ENCODE results near the gene ARHGEF10L. TPM values are rescaled to one million over a fixed set of nuclear protein-coding genes. Genes with fewer than 3 reads are reported as not detected.

The ARHGEF10L gene
- total RNA-seq, 2 experiments from 2014 or later = not detected

DNA sequence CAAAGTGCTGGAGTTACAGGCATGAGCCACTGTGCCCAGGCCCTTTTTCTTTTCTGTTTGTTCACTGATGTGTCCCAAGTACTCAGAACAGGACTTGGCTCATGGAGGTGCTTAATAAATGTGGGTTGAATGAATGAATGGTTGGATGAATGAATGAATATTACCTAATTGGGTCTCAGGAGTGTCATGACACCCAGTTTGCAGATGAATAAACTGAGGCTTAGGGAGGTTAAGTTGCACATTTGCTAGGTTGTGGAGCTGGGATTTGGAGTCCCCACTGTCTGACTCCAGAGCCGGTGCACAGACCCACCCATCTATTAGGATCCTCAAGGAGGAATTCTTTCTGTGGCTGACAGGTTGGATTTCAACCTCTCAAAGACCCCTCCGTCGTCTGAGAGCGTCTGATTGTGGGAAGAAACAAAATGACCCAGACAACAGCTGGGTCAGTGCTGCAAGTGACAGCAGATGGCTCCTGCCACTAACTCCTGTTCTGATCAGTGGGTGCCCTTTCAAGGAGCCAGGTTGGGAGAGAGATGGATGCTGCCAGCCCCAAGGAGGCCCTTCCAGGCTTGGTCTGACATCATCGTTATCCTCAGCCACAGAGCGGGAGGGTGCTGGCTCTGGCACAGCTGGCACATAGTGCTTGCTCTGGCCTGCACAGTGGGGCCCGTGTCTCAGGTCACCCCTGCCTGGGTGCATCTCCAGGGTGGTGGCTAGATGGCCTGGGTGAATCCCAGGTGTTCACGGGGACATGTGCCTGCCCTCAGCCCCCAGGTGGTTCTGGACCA lies 24.2 kb downstream of the ARHGEF10L start:
- Mint-ChIP-seq H3K4me1 (no peaks in the 10 kb centered on the region), H3K4me3 (no peak overlapping the region), H3K36me3 (ENCODE audit: low read depth) (no peaks in the 10 kb centered on the region), H3K27ac (no peak overlapping the region), H3K9me3 (no peaks in the 10 kb centered on the region), H3K27me3 (peaks cover 1% of the 10 kb centered on the region)
- no peak for DNase-seq
- ChIA-PET POLR2A (no interaction called here), CTCF (no interaction called here)

DNA sequence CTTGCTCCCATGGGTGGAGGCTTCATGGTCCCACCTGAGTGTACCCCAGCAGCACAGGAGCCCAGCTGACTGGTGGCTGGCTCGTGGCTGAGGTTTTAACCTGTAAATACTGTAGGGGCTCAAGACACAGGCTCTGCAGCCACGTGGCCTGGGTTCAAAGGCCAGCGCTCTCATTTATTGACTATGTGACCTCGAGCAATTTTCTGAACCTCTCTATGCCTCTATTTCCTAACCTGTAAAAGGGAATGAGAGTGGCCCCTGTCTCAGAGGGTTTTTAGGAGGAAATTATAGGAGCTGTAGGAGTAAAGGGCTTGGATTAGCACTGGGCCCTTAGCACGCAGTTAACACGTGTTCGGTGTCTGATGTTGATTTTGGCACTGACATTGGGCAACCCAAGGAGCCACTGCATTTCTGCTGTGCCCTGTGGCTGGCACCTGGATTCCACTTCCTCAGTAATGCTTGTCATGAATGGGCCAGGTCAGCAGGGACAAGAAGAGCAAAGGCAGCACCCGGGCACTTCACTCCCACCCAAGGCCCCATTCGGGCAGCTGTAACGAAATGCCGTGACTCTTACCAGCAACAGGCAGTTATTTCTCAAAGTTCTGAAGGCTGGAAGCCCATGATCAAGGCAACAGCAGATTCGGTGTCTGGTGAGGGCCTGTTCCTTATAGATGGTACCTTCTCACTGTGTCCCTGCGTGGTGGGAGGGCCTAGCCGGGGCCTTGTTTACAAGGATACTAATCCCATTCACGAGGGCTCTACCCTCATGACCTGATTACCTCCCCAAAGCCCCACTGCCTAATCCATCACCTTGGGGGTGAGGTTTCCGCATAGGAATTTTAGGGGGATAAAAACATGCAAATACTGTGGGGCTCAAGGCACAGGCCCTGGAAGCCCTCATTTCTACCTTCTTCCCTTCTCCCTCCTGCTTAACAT lies 25.2 kb downstream of the ARHGEF10L start:
- H3K4me3 Mint-ChIP-seq = no peak overlapping the region
- no peaks in the 10 kb centered on the region for H3K4me1 Mint-ChIP-seq
- no peaks in the 10 kb centered on the region for H3K9me3 Mint-ChIP-seq
- POLR2A ChIA-PET = no interaction called here
- CTCF ChIA-PET = no interaction called here
- peaks cover 1% of the 10 kb centered on the region for H3K27me3 Mint-ChIP-seq
- no peak overlapping the region for H3K27ac Mint-ChIP-seq
- no peak for DNase-seq
- no peaks in the 10 kb centered on the region for H3K36me3 Mint-ChIP-seq (ENCODE audit: low read depth)

DNA sequence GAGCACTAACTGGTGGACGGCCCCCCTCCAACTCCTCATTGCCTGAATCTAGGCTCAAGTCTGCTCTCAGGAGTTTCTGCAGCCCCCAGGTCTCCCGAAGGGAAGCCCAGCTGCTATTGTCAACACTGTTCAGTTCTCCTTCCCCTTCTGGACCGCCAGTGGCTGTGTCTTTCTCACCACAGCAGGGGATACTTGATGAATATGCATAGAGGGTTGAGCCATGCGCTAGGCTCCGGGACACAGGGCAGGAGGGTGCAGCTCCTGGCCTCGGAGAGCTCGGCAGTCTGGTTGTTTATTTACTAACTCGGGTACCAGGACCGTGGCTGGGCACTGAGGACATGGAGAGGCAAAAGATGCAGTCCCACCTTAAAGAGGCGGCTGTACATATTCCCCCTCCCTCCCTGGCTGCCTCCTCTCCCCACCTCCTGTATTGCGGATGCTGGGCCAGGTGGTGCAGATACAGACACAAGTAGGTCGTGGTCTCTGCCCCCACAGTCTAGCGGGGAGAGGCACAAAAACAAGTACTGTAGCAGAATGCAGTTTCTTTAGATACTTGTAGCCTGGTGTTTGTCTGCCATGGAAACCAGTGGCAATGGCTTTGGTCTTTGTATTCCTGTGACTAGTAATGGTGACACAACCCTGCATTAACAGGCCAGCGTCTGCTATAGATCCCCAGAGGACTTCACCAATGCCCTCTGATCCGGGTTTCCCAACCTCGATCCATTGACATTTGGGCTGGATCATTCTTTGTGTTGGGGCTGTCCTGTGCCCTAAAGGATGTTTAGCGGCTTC lies 26.2 kb downstream of the ARHGEF10L start:
- H3K4me3 Mint-ChIP-seq = no peak overlapping the region

DNA sequence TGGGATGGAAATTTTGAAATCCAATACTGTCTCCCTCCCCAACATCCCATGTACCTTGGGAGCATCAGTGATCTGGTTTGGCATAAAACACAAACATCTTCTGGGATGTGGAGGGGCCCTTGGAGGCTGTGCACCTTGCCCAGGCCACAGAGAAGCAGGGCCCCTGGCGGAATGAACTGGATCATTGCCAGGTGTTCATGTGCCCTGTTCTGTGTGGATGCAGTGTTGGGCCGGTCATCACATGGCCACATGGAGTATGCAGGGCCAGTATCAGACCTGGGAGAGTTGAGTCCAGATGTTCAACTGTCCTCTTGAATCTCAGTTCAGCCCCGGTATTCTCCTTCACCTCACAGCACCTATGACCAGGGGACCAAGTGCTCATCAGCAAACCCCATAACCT lies 26.9 kb downstream of the ARHGEF10L start:
- H3K4me1 Mint-ChIP-seq = no peaks in the 10 kb centered on the region
- POLR2A ChIA-PET = no interaction called here
- CTCF ChIA-PET = no interaction called here
- no peak for DNase-seq
- no peak overlapping the region for H3K27ac Mint-ChIP-seq
- H3K4me3 Mint-ChIP-seq = no peak overlapping the region
- H3K27me3 Mint-ChIP-seq = peaks cover 1% of the 10 kb centered on the region
- H3K9me3 Mint-ChIP-seq = no peaks in the 10 kb centered on the region
- H3K36me3 Mint-ChIP-seq (ENCODE audit: low read depth) = no peaks in the 10 kb centered on the region

More for the DNA sequence above, 26.2 kb downstream of the ARHGEF10L start:
- Mint-ChIP-seq H3K27ac (no peak overlapping the region), H3K36me3 (ENCODE audit: low read depth) (no peaks in the 10 kb centered on the region), H3K4me1 (no peaks in the 10 kb centered on the region), H3K27me3 (peaks cover 1% of the 10 kb centered on the region), H3K9me3 (no peaks in the 10 kb centered on the region)
- DNase-seq = no peak
- CTCF ChIA-PET = no interaction called here
- POLR2A ChIA-PET = no interaction called here

DNA sequence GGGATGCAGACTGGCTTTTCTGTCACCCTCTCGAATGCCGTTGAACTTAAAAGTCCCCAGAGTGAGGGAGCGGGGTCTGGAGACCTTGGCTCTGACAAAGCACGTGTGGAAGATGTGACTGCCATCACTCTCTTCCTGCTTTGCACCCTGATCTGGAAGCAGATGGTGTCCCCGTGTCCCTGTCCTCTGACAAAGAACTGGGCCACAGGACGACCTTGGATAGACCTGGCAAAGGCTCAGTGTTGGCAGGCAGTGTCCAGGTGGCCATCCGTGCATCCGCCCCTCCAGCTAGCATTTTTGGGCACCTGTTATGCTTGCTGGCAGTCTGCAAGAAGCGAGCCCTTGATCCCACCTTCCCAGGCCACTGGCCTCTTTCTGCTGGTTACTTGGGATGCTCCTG lies 27.4 kb downstream of the ARHGEF10L start:
- ChIA-PET CTCF (no interaction called here), POLR2A (no interaction called here)
- no peak for DNase-seq
- peaks cover 1% of the 10 kb centered on the region for H3K27me3 Mint-ChIP-seq
- no peak overlapping the region for H3K4me3 Mint-ChIP-seq
- no peaks in the 10 kb centered on the region for H3K4me1 Mint-ChIP-seq
- no peaks in the 10 kb centered on the region for H3K36me3 Mint-ChIP-seq (ENCODE audit: low read depth)
- no peaks in the 10 kb centered on the region for H3K9me3 Mint-ChIP-seq
- H3K27ac Mint-ChIP-seq = no peak overlapping the region

DNA sequence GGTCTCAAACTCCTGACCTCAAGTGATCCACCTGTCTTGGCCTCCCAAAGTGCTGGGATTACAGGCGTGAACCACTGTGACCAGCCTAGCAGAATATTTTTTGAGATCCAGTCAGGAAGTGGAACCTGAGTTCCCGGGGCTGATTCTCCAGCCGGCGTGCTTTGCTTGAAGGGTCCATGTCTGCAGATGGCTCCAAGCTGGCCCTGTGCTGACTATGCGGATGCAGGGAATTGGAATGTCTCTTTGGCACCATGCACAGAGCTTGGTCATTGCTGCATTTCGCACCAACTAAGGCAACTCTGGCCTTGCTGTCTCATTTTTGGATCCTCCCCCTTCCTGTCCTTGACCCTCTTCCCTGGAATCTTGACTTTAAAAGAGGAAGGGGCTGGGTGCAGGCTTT lies 28.1 kb downstream of the ARHGEF10L start:
- POLR2A ChIA-PET = no interaction called here
- CTCF ChIA-PET = no interaction called here
- H3K36me3 Mint-ChIP-seq (ENCODE audit: low read depth) = no peaks in the 10 kb centered on the region
- no peaks in the 10 kb centered on the region for H3K9me3 Mint-ChIP-seq
- no peaks in the 10 kb centered on the region for H3K4me1 Mint-ChIP-seq
- no peak overlapping the region for H3K27ac Mint-ChIP-seq
- no peak for DNase-seq
- peaks cover 1% of the 10 kb centered on the region for H3K27me3 Mint-ChIP-seq
- H3K4me3 Mint-ChIP-seq = no peak overlapping the region

DNA sequence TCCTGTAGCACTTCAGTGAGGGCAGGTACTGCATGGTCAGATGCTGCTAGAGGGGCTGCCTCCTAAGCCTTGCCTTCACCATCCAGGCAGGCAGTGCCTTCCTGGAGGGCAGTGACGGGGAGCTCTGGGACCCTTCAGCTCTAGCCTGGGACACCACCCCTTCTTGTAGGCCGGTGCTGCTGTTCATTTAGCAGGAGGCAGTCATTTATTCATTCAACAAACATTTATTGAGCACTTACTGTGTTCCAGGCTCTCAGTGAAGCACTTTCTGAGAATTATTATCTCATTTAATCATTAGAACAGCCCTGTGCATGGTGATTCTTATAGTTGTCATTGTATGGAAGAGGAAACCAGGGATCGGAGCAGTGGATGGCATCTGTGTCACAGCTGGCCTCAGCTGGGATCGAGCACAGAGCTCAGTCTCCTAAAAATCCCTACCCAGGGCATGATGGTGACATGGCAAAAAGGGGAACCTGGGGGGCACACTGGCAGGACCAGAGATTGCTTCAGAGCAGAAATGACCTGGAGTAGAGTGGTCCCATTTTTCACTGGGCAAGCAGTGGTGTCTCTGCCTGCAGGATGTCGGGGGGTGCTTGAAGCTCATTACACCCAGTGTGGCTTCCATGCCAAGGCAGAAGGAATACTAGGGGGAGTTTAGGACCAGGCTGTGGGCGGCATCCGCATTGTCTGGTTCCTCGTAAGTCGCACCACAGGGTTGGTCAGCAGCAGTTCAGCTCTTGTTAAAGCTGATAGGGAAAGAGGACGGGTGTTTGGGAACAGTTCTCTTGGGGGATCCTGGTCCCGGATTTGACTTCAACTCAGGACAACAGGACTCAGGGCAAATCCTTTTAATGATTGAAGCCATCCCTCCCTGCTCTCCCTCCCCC lies 28.8 kb downstream of the ARHGEF10L start:
- no peaks in the 10 kb centered on the region for H3K9me3 Mint-ChIP-seq
- ChIA-PET POLR2A (no interaction called here), CTCF (no interaction called here)
- H3K27me3 Mint-ChIP-seq = peaks cover 1% of the 10 kb centered on the region
- no peaks in the 10 kb centered on the region for H3K36me3 Mint-ChIP-seq (ENCODE audit: low read depth)
- H3K27ac Mint-ChIP-seq = no peak overlapping the region
- no peak overlapping the region for H3K4me3 Mint-ChIP-seq
- no peaks in the 10 kb centered on the region for H3K4me1 Mint-ChIP-seq
- DNase-seq = no peak

DNA sequence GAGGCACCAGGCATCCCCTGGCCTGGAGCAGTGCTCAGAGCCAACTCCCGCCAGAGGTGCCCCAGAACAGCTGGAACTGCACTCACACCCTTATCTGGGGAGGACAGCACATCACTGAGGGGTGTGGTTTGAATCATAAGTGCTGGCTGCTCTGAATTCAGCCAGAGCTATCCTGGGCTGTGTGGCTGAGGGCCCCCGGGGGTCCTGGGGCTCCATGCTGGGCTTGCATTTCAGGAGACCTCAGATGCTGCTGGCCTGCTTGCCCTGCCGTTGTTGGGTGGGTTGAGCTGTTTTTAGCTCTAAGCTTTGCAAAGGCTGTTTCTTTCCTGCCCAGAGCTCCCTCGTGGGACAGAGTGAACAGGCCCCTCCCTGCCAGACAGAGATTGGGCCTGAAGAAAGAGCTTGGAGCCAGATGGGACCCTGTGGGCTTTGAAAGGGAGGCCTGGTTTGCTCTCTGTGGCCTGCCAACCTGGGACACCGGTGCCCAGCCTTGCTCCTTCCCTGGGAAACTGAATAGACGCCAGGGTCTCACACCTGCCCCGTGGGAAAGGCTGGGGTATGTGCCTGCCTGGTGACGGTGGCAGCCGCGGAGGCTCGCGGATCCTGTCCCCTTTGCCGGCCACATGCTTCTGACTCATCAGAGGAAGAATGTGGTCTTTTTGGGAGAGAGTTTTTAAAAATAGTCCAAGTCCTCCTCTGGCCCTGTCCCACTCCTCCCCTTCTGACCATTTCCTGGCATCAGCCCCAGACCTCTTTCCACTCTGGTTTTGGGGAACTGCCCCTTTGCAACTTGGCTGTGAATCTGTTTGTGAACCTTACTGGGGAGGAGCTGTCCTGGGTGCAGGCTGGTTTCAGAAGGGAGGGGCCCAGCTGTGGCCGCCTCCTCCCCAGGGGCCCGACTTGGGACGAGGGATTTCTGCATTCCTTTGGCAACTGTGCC lies 30.0 kb downstream of the ARHGEF10L start:
- Mint-ChIP-seq H3K4me3 (no peak overlapping the region), H3K36me3 (ENCODE audit: low read depth) (no peaks in the 10 kb centered on the region), H3K27me3 (peaks cover 1% of the 10 kb centered on the region), H3K27ac (no peak overlapping the region), H3K4me1 (no peaks in the 10 kb centered on the region), H3K9me3 (no peaks in the 10 kb centered on the region)
- ChIA-PET CTCF (interaction anchor here (0.6 kb wide), 1 partner anchor 688 kb away, joined by 3 read pairs; no protein-coding TSS in a partner anchor), POLR2A (no interaction called here)
- no peak for DNase-seq

DNA sequence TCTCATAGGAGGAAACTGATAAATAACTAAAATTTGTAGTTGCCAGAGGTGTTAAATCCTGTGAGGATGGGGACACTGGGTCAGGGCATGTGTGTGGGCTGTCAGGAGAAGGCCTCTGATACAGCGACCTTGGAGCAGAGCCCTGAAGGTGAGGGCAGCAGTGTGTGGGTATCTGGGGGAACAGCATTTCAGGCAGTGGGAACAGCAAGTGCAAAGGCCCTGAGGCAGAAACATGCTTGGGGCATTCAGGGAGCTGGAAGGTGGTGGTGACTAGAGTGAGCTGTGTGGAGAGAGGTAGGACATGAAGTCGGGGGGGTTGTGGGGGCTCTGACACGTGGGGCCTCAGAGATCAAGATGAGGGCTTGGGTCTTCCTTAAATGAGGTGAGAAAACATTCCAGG lies 30.7 kb downstream of the ARHGEF10L start:
- Mint-ChIP-seq H3K27me3 (peaks cover 1% of the 10 kb centered on the region), H3K4me1 (no peaks in the 10 kb centered on the region), H3K4me3 (no peak overlapping the region), H3K9me3 (no peaks in the 10 kb centered on the region), H3K27ac (no peak overlapping the region), H3K36me3 (ENCODE audit: low read depth) (no peaks in the 10 kb centered on the region)
- ChIA-PET CTCF (no interaction called here), POLR2A (no interaction called here)
- DNase-seq = no peak

DNA sequence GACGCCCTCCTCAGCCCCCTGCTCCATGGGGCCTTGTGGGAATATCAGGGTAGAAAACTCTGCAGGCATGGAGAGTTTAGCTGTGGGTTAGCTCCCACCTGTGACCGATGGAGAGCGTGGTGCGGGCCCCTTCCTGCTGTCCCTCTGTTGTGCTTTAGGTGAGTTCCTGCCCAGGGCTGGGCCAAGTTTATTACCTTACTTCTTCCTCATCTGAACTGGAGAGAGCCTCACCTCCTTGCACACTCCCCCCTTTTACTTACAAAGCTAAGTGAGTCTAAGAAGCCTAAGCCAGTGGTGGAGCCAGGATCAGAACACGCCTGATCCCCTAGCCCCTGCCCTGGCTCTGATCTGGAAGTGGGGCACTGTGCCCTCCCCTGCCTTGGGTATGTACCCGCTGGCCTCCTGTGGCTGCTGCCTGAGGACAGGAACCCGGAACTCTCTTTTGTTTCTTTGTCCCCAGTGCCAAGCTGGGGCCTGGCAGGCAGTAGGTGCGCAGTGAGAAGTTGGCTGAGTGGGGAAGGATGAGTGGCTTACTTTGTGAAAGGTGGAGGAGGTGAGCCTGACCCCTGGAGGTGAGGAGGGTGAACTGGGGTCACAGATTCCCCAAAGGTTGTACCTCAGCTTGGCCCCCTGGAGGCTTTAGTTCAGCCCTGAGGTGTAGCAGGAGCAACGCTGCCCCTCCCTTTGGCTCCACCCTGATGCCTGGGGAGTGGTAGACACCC lies 32.9 kb downstream of the ARHGEF10L start:
- CTCF ChIA-PET = no interaction called here
- no peak overlapping the region for H3K27ac Mint-ChIP-seq
- POLR2A ChIA-PET = no interaction called here

DNA sequence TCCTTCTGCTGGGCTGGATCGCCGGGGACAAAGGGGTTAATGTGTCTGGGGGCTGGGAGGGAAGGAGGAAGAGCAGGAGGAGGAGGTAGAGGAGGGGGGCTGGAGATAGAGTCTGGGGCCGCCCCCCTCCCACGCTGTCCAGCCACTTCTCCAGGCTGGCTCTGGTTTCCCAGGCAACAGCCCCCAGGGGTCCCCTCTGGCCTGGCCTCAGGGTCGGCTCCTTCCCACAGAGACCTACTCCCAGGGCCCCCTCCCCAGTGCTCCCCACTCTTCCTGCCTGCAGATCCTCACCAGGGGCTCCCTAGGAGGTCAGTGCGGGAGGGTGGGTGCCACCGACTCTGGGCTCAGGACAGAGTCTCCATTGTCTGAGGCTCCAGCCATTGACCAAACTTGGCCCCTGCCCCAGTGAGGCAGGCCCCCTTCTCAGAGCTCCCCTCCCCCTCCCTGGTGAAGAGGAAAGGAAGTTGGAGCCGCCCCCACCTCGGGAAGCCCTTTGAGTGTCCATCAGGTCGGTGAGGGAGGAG lies 34.1 kb downstream of the ARHGEF10L start:
- CTCF ChIA-PET = no interaction called here
- Mint-ChIP-seq H3K9me3 (no peaks in the 10 kb centered on the region), H3K27ac (no peak overlapping the region), H3K27me3 (no peaks in the 10 kb centered on the region), H3K36me3 (ENCODE audit: low read depth) (no peaks in the 10 kb centered on the region), H3K4me3 (no peak overlapping the region), H3K4me1 (no peaks in the 10 kb centered on the region)
- POLR2A ChIA-PET = no interaction called here
- no peak for DNase-seq

More for the DNA sequence above, 32.9 kb downstream of the ARHGEF10L start:
- no peak for DNase-seq
- H3K9me3 Mint-ChIP-seq = no peaks in the 10 kb centered on the region
- H3K27me3 Mint-ChIP-seq = no peaks in the 10 kb centered on the region
- H3K4me3 Mint-ChIP-seq = no peak overlapping the region
- no peaks in the 10 kb centered on the region for H3K36me3 Mint-ChIP-seq (ENCODE audit: low read depth)
- H3K4me1 Mint-ChIP-seq = no peaks in the 10 kb centered on the region
